Loucy (cell line): ENCODE data around the gene SIPA1L2.

Source experiments
- H2AFZ ChIP-seq: fragments of 200-600 bp; sonication (generic); 2 replicates; pipeline ENCODE4 v1.6.0; 2016; ENCODE audit warnings: antibody characterized with exemption, mild to moderate bottlenecking, low read length, moderate library complexity
- H3F3A ChIP-seq: fragments of 200-600 bp; 2 replicates; pipeline ENCODE4 v1.6.0; 2016; ENCODE audit warnings: antibody characterized with exemption, low read depth, mild to moderate bottlenecking
- H3K27me3 ChIP-seq: fragments of 200-600 bp; sonication (generic); 2 replicates; pipeline ENCODE4 v1.6.1; 2014; ENCODE audit warnings: low read length, mild to moderate bottlenecking; ENCODE audit not compliant: insufficient read depth, poor library complexity, severe bottlenecking
- H3K36me3 ChIP-seq: fragments of 200-600 bp; sonication (generic); 2 replicates; pipeline ENCODE4 v1.6.1; 2016; ENCODE audit warnings: low read length; ENCODE audit not compliant: insufficient read depth
- H3K4me1 ChIP-seq: fragments of 200-600 bp; sonication (generic); 2 replicates; pipeline ENCODE4 v1.5.1; 2014; ENCODE audit warnings: low read length, mild to moderate bottlenecking; ENCODE audit not compliant: insufficient read depth, poor library complexity, severe bottlenecking
- H3K4me2 ChIP-seq: fragments of 200-600 bp; sonication (generic); 2 replicates; pipeline ENCODE4 v1.6.0; 2014; ENCODE audit warnings: antibody characterized with exemption, low read length, low read depth, mild to moderate bottlenecking; ENCODE audit not compliant: poor library complexity, severe bottlenecking
- H3K4me3 ChIP-seq: fragments of 200-600 bp; sonication (generic); 2 replicates; pipeline ENCODE4 v1.5.1; 2014; ENCODE audit warnings: low read length, mild to moderate bottlenecking, mixed read lengths; ENCODE audit not compliant: poor library complexity, severe bottlenecking
- H3K79me2 ChIP-seq: fragments of 200-600 bp; sonication (generic); 2 replicates; pipeline ENCODE4 v1.6.1; 2014; ENCODE audit warnings: low read length; ENCODE audit not compliant: insufficient read depth
- H3K9ac ChIP-seq: fragments of 200-600 bp; sonication (generic); 2 replicates; pipeline ENCODE4 v1.6.0; 2014; ENCODE audit warnings: mild to moderate bottlenecking, low read depth, low read length, moderate library complexity; ENCODE audit not compliant: poor library complexity, severe bottlenecking
- H3K9me2 ChIP-seq: fragments of 200-600 bp; sonication (generic); replicated peaks from 2 replicates; pipeline ENCODE4 v1.6.1; 2016; ENCODE audit warnings: low read depth, low read length, mixed read lengths
- H3K9me3 ChIP-seq: fragments of 200-600 bp; sonication (generic); 2 replicates; pipeline ENCODE4 v1.6.1; 2014; ENCODE audit warnings: mild to moderate bottlenecking, antibody characterized with exemption, low read length, low read depth; ENCODE audit not compliant: insufficient read depth
- H4K20me1 ChIP-seq: fragments of 200-600 bp; sonication (generic); 2 replicates; pipeline ENCODE4 v1.6.0; 2014; ENCODE audit warnings: antibody characterized with exemption, low read length, mild to moderate bottlenecking; ENCODE audit not compliant: insufficient read depth, poor library complexity, severe bottlenecking
- CTCF ChIP-seq: fragments of 200-600 bp; sonication (generic); conservative IDR thresholded peaks from 2 replicates; pipeline ENCODE4 v1.5.1; 2014; ENCODE audit warnings: mild to moderate bottlenecking, antibody characterized with exemption, low read length
- EZH2phosphoT487 ChIP-seq: fragments of 200-600 bp; IDR thresholded peaks from 2 replicates; pipeline ENCODE4 v1.6.1; 2018; ENCODE audit warnings: antibody characterized with exemption, mild to moderate bottlenecking, moderate library complexity, borderline replicate concordance

SIPA1L2 gene

DNA sequence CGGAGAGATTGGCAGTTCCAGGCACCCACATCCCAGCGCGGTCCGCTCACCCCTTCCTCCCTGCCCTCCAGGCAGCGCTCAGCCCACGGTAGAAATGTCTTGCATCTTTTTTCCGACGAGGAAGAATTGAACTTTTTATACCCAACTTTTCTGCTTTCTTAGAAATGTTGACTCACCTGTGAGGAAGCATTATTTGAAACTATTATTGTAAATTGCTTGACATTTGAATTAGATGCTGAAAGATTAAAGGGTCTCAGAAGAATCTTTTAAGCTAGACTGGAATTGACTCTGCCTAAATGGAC is 912 bp upstream of the SIPA1L2 start:
- Histone ChIP-seq H3K9ac (peak overlapping the region; percentile 72), H4K20me1 (peaks cover 3% of the 10 kb centered on the region), H2AFZ (peak overlapping the region; percentile 87), H3K4me3 (peak overlapping the region; percentile 77), H3K79me2 (peaks cover 35% of the 10 kb centered on the region), H3K27me3 (no peaks in the 10 kb centered on the region), H3K36me3 (no peaks in the 10 kb centered on the region), H3K9me2 (no peaks in the 10 kb centered on the region), H3K4me1 (peaks cover 57% of the 10 kb centered on the region), H3K9me3 (no peaks in the 10 kb centered on the region), H3K4me2 (peak overlapping the region; percentile 97), H3F3A (peaks cover 7% of the 10 kb centered on the region; the same call in 1 of the 2 replicates)
- TF ChIP-seq EZH2phosphoT487: no peak
- peak; percentile 13; the same call in 1 of the 2 replicates for TF ChIP-seq CTCF

DNA sequence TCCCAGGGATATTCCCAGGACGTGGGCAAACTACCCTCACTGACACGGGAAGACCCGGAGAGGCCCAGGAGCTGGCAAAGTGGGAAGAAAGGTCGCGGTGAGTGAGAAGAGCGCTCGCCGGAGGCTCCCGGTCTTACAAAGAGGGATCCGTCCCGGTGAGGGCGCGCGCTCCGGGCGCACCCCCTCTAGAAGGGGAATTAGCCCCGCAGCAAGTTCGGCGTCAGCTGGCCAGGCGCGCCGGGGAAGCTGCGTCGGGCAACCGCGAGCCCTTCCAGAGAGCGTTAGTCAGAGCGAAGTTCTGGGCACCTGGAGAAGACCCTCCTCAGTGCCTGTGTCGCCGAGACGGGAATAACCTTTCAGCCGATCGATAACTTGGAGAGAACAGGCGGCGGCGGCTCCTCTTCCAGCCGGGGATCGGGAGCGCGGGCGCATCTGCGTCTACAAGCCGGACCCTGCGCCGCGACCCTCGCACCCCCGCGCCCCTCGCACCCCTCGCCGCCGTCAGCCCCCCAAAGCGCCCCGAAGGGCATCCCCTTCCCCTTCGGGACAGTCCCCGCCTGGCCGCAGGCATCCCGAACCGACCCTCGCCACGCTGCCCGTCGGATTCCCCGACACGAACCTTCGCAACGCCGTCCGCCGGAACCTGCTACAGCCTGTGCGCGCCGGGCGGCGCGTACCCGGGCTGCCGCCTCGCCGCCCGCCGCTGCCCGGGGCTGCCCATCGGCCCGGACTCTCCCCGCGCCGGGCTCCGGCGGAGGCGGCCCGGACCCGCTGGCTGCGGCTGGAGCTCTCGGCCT is 485 bp downstream of the SIPA1L2 start:
- Histone ChIP-seq H3K79me2 (peaks cover 49% of the 10 kb centered on the region), H3K4me3 (peak overlapping the region; percentile 77), H2AFZ (peak overlapping the region; percentile 30; the same call in 1 of the 2 replicates), H3F3A (peaks cover 7% of the 10 kb centered on the region; the same call in 1 of the 2 replicates), H3K4me2 (peak overlapping the region; percentile 77), H3K9me2 (no peaks in the 10 kb centered on the region), H3K36me3 (no peaks in the 10 kb centered on the region), H3K27me3 (no peaks in the 10 kb centered on the region), H3K9me3 (no peaks in the 10 kb centered on the region), H4K20me1 (peaks cover 3% of the 10 kb centered on the region), H3K9ac (peak overlapping the region; percentile 61), H3K4me1 (peaks cover 58% of the 10 kb centered on the region)
- TF ChIP-seq CTCF: no peak
- TF ChIP-seq EZH2phosphoT487: no peak

- Histone ChIP-seq H4K20me1 (peaks cover 3% of the 10 kb centered on the region), H3K27me3 (no peaks in the 10 kb centered on the region), H3K36me3 (no peaks in the 10 kb centered on the region), H2AFZ (no peak overlapping the region), H3K9me3 (no peaks in the 10 kb centered on the region), H3K4me1 (peaks cover 57% of the 10 kb centered on the region), H3K4me2 (peak overlapping the region; percentile 77), H3F3A (peaks cover 7% of the 10 kb centered on the region; the same call in 1 of the 2 replicates), H3K4me3 (peak overlapping the region; percentile 77), H3K79me2 (peaks cover 57% of the 10 kb centered on the region), H3K9ac (peak overlapping the region; percentile 61), H3K9me2 (no peaks in the 10 kb centered on the region)
- TF ChIP-seq EZH2phosphoT487: no peak
- peak; percentile 66 for TF ChIP-seq CTCF
Observed at GRCh38 chr1:232628335-232629249, 1.3 kb downstream of the SIPA1L2 start.
